Measurements from ENCODE around the gene ZNF398. TPM values are rescaled to one million over a fixed set of nuclear protein-coding genes. Genes with fewer than 3 reads are reported as not detected.

The ZNF398 gene
- total RNA-seq, 1 donor from 2014 or later, result 7.1 TPM

DNA sequence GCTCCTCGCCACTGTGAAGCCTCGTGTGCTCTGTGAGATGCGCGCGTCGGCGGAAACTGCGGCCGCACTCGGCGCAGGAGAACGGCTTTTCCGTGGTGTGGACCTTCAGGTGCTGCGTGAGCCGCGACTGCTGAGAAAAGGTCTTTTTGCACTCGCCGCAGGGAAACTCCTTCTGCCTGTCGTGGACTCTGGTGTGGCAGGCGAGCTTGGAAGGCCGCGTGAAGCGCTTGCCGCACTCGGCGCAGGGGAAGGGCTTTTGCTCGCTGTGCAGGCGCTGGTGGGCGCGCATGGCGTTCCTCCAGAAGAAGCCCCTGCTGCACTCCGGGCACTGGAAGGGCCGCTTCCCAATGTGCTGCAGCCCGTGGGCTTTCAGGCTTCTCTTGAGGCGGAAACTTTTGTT is 43.0 kb upstream of the ZNF398 start:
- TF ChIP-seq, protein P1, sequence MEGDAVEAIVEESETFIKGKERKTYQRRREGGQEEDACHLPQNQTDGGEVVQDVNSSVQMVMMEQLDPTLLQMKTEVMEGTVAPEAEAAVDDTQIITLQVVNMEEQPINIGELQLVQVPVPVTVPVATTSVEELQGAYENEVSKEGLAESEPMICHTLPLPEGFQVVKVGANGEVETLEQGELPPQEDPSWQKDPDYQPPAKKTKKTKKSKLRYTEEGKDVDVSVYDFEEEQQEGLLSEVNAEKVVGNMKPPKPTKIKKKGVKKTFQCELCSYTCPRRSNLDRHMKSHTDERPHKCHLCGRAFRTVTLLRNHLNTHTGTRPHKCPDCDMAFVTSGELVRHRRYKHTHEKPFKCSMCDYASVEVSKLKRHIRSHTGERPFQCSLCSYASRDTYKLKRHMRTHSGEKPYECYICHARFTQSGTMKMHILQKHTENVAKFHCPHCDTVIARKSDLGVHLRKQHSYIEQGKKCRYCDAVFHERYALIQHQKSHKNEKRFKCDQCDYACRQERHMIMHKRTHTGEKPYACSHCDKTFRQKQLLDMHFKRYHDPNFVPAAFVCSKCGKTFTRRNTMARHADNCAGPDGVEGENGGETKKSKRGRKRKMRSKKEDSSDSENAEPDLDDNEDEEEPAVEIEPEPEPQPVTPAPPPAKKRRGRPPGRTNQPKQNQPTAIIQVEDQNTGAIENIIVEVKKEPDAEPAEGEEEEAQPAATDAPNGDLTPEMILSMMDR (IDR thresholded peaks at IDR 0.05; ENCODE audit: borderline replicate concordance), result no peak
- Histone ChIP-seq H3K4me3 (no peak overlapping the region), H3K36me3 (peaks cover 4% of the 10 kb centered on the region), H3K4me1 (no peaks in the 10 kb centered on the region), H3K27me3 (ENCODE audit: low read depth) (no peaks in the 10 kb centered on the region), H3K9me3 (replicated peaks) (no peaks in the 10 kb centered on the region), H3K27ac (replicated peaks) (no peak overlapping the region)
- intact Hi-C loops (cut with micrococcal nuclease), result no loop called here
- DNase-seq, result no peak

DNA sequence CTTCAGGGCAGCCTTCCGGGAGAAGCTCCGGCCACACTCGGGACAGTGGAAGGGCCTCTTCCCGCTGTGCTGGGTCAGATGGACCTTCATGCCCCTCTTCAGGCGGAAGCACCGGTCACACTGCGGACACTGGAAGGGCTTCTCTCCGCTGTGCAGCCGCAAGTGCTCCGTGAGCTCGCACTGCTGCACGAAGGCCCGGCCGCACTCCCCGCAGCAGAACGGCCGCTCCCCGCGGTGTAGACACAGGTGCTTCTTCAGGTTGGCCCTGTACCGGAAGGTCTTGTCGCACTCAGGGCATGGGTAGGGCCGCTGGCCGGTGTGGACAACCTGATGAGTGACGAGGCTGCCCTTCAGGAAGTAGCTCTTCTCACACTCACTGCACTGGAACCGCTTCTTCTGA is 42.5 kb upstream of the ZNF398 start:
- H3K27me3 ChIP-seq (ENCODE audit: low read depth), result no peaks in the 10 kb centered on the region
- peaks cover 4% of the 10 kb centered on the region for H3K36me3 ChIP-seq
- H3K27ac ChIP-seq (replicated peaks), result no peak overlapping the region
- H3K4me3 ChIP-seq, result no peak overlapping the region
- TF ChIP-seq, protein P1 (IDR thresholded peaks at IDR 0.05; ENCODE audit: borderline replicate concordance), result no peak
- H3K4me1 ChIP-seq, result no peaks in the 10 kb centered on the region
- no peaks in the 10 kb centered on the region for H3K9me3 ChIP-seq (replicated peaks)
- intact Hi-C loops (cut with micrococcal nuclease), result no loop called here
- no peak for DNase-seq

GRCh38 chr7:149109969-149110368 is 37.3 kb upstream of the ZNF398 start:
- Histone ChIP-seq H3K27ac (replicated peaks) (no peak overlapping the region), H3K9me3 (replicated peaks) (no peaks in the 10 kb centered on the region), H3K4me3 (no peak overlapping the region), H3K27me3 (ENCODE audit: low read depth) (no peaks in the 10 kb centered on the region), H3K36me3 (no peaks in the 10 kb centered on the region), H3K4me1 (no peaks in the 10 kb centered on the region)
- intact Hi-C loops (cut with micrococcal nuclease), result no loop called here
- DNase-seq, result no peak
- TF ChIP-seq, protein P1 (IDR thresholded peaks at IDR 0.05; ENCODE audit: borderline replicate concordance), result no peak

- peak overlapping the region; percentile 94 for H3K4me3 ChIP-seq
- TF ChIP-seq, protein P1 (IDR thresholded peaks at IDR 0.05; ENCODE audit: borderline replicate concordance), result no peak
- peak overlapping the region; percentile 95 for H3K27ac ChIP-seq (replicated peaks)
- H3K9me3 ChIP-seq (replicated peaks), result peaks cover 1% of the 10 kb centered on the region
- H3K4me1 ChIP-seq, result peaks cover 35% of the 10 kb centered on the region
- peaks cover 4% of the 10 kb centered on the region for H3K36me3 ChIP-seq
- no peaks in the 10 kb centered on the region for H3K27me3 ChIP-seq (ENCODE audit: low read depth)
- intact Hi-C loops (cut with micrococcal nuclease), result no loop called here
- DNase-seq, result no peak
These were observed 21.9 kb upstream of the ZNF398 start for GRCh38 chr7:149125189-149125862.

GRCh38 chr7:149125863-149126661 is 21.2 kb upstream of the ZNF398 start, which contains the start of gene ZNF425:
Gene ZNF425 (minus strand): TSS chr7:149126324. CDS start chr7:149126213, 111 bp downstream.
- Histone ChIP-seq H3K36me3 (peaks cover 11% of the 10 kb centered on the region), H3K4me1 (peaks cover 35% of the 10 kb centered on the region), H3K27ac (replicated peaks) (peak within 1 kb of the TSS; percentile 95), H3K27me3 (ENCODE audit: low read depth) (no peaks in the 10 kb centered on the region), H3K4me3 (peak within 1 kb of the TSS; percentile 94), H3K9me3 (replicated peaks) (peaks cover 9% of the 10 kb centered on the region)
- TF ChIP-seq, protein P1 (IDR thresholded peaks at IDR 0.05; ENCODE audit: borderline replicate concordance), result peak; percentile 96
- intact Hi-C loops (cut with micrococcal nuclease), result no loop called here
- peak; percentile 91 for DNase-seq
